ENCODE results near the gene SLC27A2. TPM values are rescaled to one million over a fixed set of nuclear protein-coding genes. Genes with fewer than 3 reads are reported as not detected.

Gene SLC27A2
- 0.19 and 0.33 TPM in 2 replicates for total RNA-seq

DNA sequence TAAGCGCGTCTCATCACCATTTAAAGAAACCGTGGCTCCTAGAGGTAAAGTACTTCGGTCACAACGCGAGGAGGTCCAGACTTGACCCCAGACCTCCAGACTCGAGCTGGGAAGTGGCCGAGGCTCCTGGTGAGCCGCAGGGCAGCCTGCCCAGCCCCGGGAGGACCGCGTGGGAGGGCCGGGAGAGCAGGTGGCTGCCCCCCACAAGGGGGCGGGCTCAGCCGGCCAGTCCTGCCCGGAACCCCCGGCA, at the start of gene SLC27A2:
TSS of gene SLC27A2 (plus strand) at position 228 of the 250 bp plus-strand sequence. CDS start 232 bp downstream, outside the sequence.

GRCh38 chr15:50265620-50266019, 83.6 kb downstream of the SLC27A2 start, which contains the start of gene HDC:
Gene HDC (minus strand): TSS chr15:50265726. CDS start chr15:50265623, 103 bp downstream.

Small RNA genes lying within 50 kb of the gene (small RNA-seq; reads per million reads assigned to genes)
- gene RF00019, result not detected

Other genes with a start within 250 kb of the SLC27A2 start
- 0.29 and 0.33 TPM in 2 replicates for gene ATP8B4, start 63.0 kb upstream of the SLC27A2 start, total RNA-seq
- gene HDC, start 83.5 kb downstream of the SLC27A2 start, total RNA-seq, result not detected in 2 replicates
- gene GABPB1, start 173.0 kb downstream of the SLC27A2 start, total RNA-seq, result 92.1 and 96.7 TPM in 2 replicates
- 41.8 and 63.0 TPM in 2 replicates for gene USP8, start 242.2 kb downstream of the SLC27A2 start, total RNA-seq